Neural cell (in vitro differentiated cells): Measurements from ENCODE around the gene COL15A1. TPM values are rescaled to one million over a fixed set of nuclear protein-coding genes. Genes with fewer than 3 reads are reported as not detected.

Source experiments
- H2AFZ ChIP-seq: fragments of 200-600, 300-800 bp; sonication (generic), shearing (Covaris generic); 2 replicates; pipeline ENCODE4 v1.6.0; 2014; ENCODE audit warnings: low read depth, mild to moderate bottlenecking, antibody characterized with exemption, low read length, moderate library complexity
- H3F3A ChIP-seq: fragments of 200-600 bp; shearing (Covaris generic); 2 replicates; pipeline ENCODE4 v1.6.1; 2016; ENCODE audit warnings: mild to moderate bottlenecking, moderate library complexity, mixed read lengths, antibody characterized with exemption, low read length; ENCODE audit not compliant: insufficient read depth, poor library complexity, severe bottlenecking
- H3K27ac ChIP-seq: fragments of 200-600, 300-800 bp; sonication (generic), shearing (Covaris generic); 2 replicates; pipeline ENCODE4 v1.5.1; 2014; ENCODE audit warnings: mild to moderate bottlenecking, low read length, moderate library complexity
- H3K27me3 ChIP-seq: fragments of 300-800, 200-600 bp; sonication (generic), shearing (Covaris generic); 2 replicates; pipeline ENCODE4 v1.6.0; 2014; ENCODE audit warnings: mild to moderate bottlenecking, low read depth, low read length, moderate library complexity; ENCODE audit not compliant: insufficient read depth
- H3K36me3 ChIP-seq: fragments of 300-800, 200-600 bp; sonication (generic), shearing (Covaris generic); 2 replicates; pipeline ENCODE4 v1.5.1; 2014; ENCODE audit warnings: mild to moderate bottlenecking, antibody characterized with exemption, low read length, moderate library complexity; ENCODE audit not compliant: insufficient read depth
- H3K4me2 ChIP-seq: fragments of 300-800, 200-600 bp; sonication (generic), shearing (Covaris generic); 2 replicates; pipeline ENCODE4 v1.6.0; 2014; ENCODE audit warnings: mild to moderate bottlenecking, low read length
- H3K4me3 ChIP-seq: fragments of 300-800, 200-600 bp; sonication (generic), shearing (Covaris generic); 2 replicates; pipeline ENCODE4 v1.5.1; 2014; ENCODE audit warnings: mild to moderate bottlenecking, low read length, moderate library complexity
- H3K79me2 ChIP-seq: fragments of 200-600 bp; shearing (Covaris generic); replicated peaks from 2 replicates; pipeline ENCODE4 v1.6.0; 2014; ENCODE audit warnings: mild to moderate bottlenecking, low read length, moderate library complexity; ENCODE audit not compliant: insufficient read depth
- H3K9ac ChIP-seq: fragments of 300-800, 200-600 bp; sonication (generic), shearing (Covaris generic); 2 replicates; pipeline ENCODE4 v1.6.1; 2016; ENCODE audit warnings: mild to moderate bottlenecking, low read length, mixed read lengths
- H3K9me2 ChIP-seq: fragments of 200-600 bp; shearing (Covaris generic); 2 replicates; pipeline ENCODE4 v1.6.1; 2016; ENCODE audit warnings: mild to moderate bottlenecking, low read length, mixed read lengths; ENCODE audit not compliant: insufficient read depth
- H3K9me3 ChIP-seq: fragments of 200-600, 300-800 bp; sonication (generic), shearing (Covaris generic); 2 replicates; pipeline ENCODE4 v1.6.1; 2016; ENCODE audit warnings: mild to moderate bottlenecking, mixed run types, low read length, moderate library complexity, mixed read lengths
- H4K20me1 ChIP-seq: fragments of 200-600 bp; shearing (Covaris generic); 2 replicates; pipeline ENCODE4 v1.6.1; 2016; ENCODE audit warnings: mild to moderate bottlenecking, mixed run types; ENCODE audit not compliant: insufficient read depth
- EP300 ChIP-seq: fragments of 450-650 bp; conservative IDR thresholded peaks from 2 replicates; pipeline ENCODE4 v1.6.1; 2014; ENCODE audit warnings: antibody characterized with exemption, mild to moderate bottlenecking, moderate library complexity; ENCODE audit not compliant: poor library complexity, severe bottlenecking
- EZH2 ChIP-seq: fragments of 200-600, 300-800 bp; shearing (Covaris generic), sonication (generic); IDR thresholded peaks from 2 replicates; pipeline ENCODE4 v1.6.1; 2014; ENCODE audit warnings: antibody characterized with exemption, low read length, borderline replicate concordance, mild to moderate bottlenecking; ENCODE audit not compliant: insufficient read depth, poor library complexity, severe bottlenecking
- MXI1 ChIP-seq: fragments of 450-650 bp; conservative IDR thresholded peaks from 2 replicates; pipeline ENCODE4 v1.6.1; 2014; ENCODE audit warnings: antibody characterized with exemption, mild to moderate bottlenecking; ENCODE audit not compliant: poor library complexity, severe bottlenecking
- POLR2AphosphoS5 ChIP-seq: IDR thresholded peaks from 2 replicates; pipeline ENCODE4 v1.6.1; 2012
- SMC3 ChIP-seq: fragments of 450-650 bp; conservative IDR thresholded peaks from 2 replicates; pipeline ENCODE4 v1.6.1; 2014; ENCODE audit warnings: antibody characterized with exemption, mild to moderate bottlenecking, moderate library complexity; ENCODE audit not compliant: poor library complexity
- TAF1 ChIP-seq: IDR thresholded peaks from 2 replicates; pipeline ENCODE4 v1.6.1; 2012; ENCODE audit warnings: low read depth
- polyA plus RNA-seq: library from polyadenylated mRNA; depleted of rRNA; stranded (reverse); fragments of >200 nt; gene quantifications from 2 replicates; pipeline ENCODE4 v1.2.3, GENCODE V29; 2014
- TF ChIP-seq, protein P1 (sequence below): fragments of 450-650 bp; IDR thresholded peaks from 2 replicates; pipeline ENCODE4 v1.5.1; 2014; ENCODE audit warnings: antibody characterized with exemption, mild to moderate bottlenecking, moderate library complexity; ENCODE audit not compliant: poor library complexity, severe bottlenecking
- TF ChIP-seq, protein P2 (sequence below): IDR thresholded peaks from 2 replicates; pipeline ENCODE4 v1.6.1; 2012; ENCODE audit warnings: borderline replicate concordance

Gene COL15A1
- polyA plus RNA-seq, 1 donor from 2014 or later, result 2.8 TPM

DNA sequence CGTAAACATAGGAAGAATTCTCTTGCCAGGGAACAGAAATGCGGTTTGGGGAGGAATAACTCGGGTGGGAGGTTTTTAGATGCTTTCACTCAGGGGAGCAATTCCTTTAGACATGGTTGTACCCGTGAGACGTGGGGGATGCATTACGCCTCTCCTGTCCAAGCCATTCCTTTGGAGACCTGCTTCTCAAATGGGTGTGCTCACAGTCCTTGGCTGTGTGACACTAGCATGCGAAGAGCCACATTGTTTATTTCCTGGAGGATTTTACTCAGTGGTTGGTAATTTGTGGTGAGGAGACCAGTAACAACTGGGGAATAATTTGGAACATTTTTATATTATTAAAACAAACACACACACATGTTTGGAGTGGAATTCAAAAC lies 18.5 kb downstream of the COL15A1 start:
- no peak overlapping the region for H2AFZ ChIP-seq
- H3K4me3 ChIP-seq, result no peak overlapping the region
- H3K9ac ChIP-seq, result no peak overlapping the region
- H3K36me3 ChIP-seq, result no peaks in the 10 kb centered on the region
- H3K9me3 ChIP-seq, result peaks cover 2% of the 10 kb centered on the region
- H3K9me2 ChIP-seq, result no peaks in the 10 kb centered on the region
- no peaks in the 10 kb centered on the region for H4K20me1 ChIP-seq
- H3K79me2 ChIP-seq, result no peaks in the 10 kb centered on the region
- no peak overlapping the region for H3K27ac ChIP-seq
- no peaks in the 10 kb centered on the region for H3K27me3 ChIP-seq
- no peak for TF ChIP-seq POLR2AphosphoS5
- TF ChIP-seq EZH2, result no peak
- no peaks in the 10 kb centered on the region for H3F3A ChIP-seq
- H3K4me2 ChIP-seq, result no peak overlapping the region

DNA sequence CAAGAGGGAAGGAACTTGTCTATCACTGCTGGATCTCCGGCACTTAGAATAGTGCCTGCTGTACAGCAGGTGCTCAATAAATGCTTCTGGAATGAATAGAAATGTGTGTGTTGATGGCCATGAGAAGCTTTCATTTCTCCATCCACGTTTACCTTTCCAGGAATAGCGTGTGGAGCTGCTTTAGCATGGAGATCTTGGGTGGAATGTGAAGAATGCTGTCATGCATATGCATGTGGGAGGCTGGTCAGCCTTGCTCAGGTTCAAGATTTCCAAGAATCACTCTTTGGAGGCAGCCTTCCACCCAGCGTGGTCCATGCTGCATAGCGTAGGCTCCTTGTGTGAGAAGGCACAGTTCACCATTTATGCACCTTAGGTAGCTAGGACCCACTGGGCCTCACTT lies 19.2 kb downstream of the COL15A1 start:
- Histone ChIP-seq H2AFZ (no peak overlapping the region), H3K9me2 (no peaks in the 10 kb centered on the region), H3K9me3 (no peaks in the 10 kb centered on the region), H4K20me1 (no peaks in the 10 kb centered on the region), H3K4me3 (no peak overlapping the region), H3K27ac (no peak overlapping the region), H3K9ac (no peak overlapping the region), H3K36me3 (no peaks in the 10 kb centered on the region), H3F3A (no peaks in the 10 kb centered on the region), H3K79me2 (no peaks in the 10 kb centered on the region), H3K27me3 (no peaks in the 10 kb centered on the region), H3K4me2 (no peak overlapping the region)
- TF ChIP-seq MXI1 (no peak), TAF1 (no peak), SMC3 (no peak), EP300 (no peak), EZH2 (no peak)
- TF ChIP-seq, protein P1, sequence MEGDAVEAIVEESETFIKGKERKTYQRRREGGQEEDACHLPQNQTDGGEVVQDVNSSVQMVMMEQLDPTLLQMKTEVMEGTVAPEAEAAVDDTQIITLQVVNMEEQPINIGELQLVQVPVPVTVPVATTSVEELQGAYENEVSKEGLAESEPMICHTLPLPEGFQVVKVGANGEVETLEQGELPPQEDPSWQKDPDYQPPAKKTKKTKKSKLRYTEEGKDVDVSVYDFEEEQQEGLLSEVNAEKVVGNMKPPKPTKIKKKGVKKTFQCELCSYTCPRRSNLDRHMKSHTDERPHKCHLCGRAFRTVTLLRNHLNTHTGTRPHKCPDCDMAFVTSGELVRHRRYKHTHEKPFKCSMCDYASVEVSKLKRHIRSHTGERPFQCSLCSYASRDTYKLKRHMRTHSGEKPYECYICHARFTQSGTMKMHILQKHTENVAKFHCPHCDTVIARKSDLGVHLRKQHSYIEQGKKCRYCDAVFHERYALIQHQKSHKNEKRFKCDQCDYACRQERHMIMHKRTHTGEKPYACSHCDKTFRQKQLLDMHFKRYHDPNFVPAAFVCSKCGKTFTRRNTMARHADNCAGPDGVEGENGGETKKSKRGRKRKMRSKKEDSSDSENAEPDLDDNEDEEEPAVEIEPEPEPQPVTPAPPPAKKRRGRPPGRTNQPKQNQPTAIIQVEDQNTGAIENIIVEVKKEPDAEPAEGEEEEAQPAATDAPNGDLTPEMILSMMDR, result no peak

DNA sequence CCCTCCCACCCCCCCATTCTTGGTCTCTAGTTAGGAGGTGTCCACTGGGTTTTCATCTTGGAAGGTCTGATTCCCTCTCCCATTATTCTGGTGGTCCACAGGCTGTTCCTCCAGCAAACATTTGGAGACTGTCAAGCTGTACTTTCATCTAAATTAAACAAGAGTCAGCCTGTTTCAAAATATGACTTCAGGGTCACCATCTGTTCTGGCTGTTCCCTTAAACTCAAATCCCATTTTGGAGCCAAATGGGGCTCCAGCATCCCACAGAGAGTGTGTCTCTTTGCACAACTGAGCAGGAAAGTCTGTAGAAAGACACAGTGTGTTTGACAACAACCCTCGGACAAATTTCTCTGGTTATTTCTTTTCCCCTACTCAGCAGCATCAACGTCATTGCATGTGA lies 20.5 kb downstream of the COL15A1 start:
- no peak overlapping the region for H2AFZ ChIP-seq
- no peak overlapping the region for H3K4me3 ChIP-seq
- no peaks in the 10 kb centered on the region for H3K36me3 ChIP-seq
- H3K27me3 ChIP-seq, result no peaks in the 10 kb centered on the region
- no peak overlapping the region for H3K4me2 ChIP-seq
- H3K27ac ChIP-seq, result no peak overlapping the region
- H3K9me2 ChIP-seq, result no peaks in the 10 kb centered on the region
- no peaks in the 10 kb centered on the region for H4K20me1 ChIP-seq
- H3K9me3 ChIP-seq, result no peaks in the 10 kb centered on the region
- no peaks in the 10 kb centered on the region for H3F3A ChIP-seq
- TF ChIP-seq EP300, result no peak
- no peak for TF ChIP-seq SMC3
- no peak for TF ChIP-seq TAF1
- TF ChIP-seq POLR2AphosphoS5, result no peak
- TF ChIP-seq, protein P2, sequence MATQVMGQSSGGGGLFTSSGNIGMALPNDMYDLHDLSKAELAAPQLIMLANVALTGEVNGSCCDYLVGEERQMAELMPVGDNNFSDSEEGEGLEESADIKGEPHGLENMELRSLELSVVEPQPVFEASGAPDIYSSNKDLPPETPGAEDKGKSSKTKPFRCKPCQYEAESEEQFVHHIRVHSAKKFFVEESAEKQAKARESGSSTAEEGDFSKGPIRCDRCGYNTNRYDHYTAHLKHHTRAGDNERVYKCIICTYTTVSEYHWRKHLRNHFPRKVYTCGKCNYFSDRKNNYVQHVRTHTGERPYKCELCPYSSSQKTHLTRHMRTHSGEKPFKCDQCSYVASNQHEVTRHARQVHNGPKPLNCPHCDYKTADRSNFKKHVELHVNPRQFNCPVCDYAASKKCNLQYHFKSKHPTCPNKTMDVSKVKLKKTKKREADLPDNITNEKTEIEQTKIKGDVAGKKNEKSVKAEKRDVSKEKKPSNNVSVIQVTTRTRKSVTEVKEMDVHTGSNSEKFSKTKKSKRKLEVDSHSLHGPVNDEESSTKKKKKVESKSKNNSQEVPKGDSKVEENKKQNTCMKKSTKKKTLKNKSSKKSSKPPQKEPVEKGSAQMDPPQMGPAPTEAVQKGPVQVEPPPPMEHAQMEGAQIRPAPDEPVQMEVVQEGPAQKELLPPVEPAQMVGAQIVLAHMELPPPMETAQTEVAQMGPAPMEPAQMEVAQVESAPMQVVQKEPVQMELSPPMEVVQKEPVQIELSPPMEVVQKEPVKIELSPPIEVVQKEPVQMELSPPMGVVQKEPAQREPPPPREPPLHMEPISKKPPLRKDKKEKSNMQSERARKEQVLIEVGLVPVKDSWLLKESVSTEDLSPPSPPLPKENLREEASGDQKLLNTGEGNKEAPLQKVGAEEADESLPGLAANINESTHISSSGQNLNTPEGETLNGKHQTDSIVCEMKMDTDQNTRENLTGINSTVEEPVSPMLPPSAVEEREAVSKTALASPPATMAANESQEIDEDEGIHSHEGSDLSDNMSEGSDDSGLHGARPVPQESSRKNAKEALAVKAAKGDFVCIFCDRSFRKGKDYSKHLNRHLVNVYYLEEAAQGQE, result no peak
- TF ChIP-seq, protein P1, result no peak
- no peak for TF ChIP-seq EZH2
- H3K79me2 ChIP-seq, result no peaks in the 10 kb centered on the region
- no peak overlapping the region for H3K9ac ChIP-seq
